PC-3 (cell line): ENCODE results near the gene FAM168A. TPM values are rescaled to one million over a fixed set of nuclear protein-coding genes. Genes with fewer than 3 reads are reported as not detected.

ENCODE experiments used
- ATAC-seq: fragments of 200-7000 bp; cut with Tn5 transposase; 2 replicates; pipeline ENCODE4 v1.9.1; 2020; ENCODE audit warnings: mild to moderate bottlenecking, moderate library complexity
- BruUV-seq: library from RNA; stranded (reverse); fragments of 400-500 nt; replicated peaks from 2 replicates; lab custom pipeline; 2021; lab: Mats Ljungman, UMichigan
- CTCF ChIA-PET: fragments of 300-600 bp; sonication (Branson Sonifier 250); formaldehyde crosslinking; loops from one replicate; lab custom pipeline; 2022; ENCODE audit warnings: antibody characterized with exemption; lab: Charles Lee
- POLR2A ChIA-PET: fragments of 300-600 bp; sonication (Branson Sonifier 250); formaldehyde crosslinking; loops from one replicate; lab custom pipeline; 2022; ENCODE audit warnings: antibody characterized with exemption; ENCODE audit not compliant: unreplicated experiment; lab: Charles Lee
- DNase-seq: peaks from one replicate; pipeline ENCODE4 v3.0.0-alpha.2; 2015
- H2AFZ ChIP-seq: fragments of 300-600 bp; sonication (generic); 2 replicates; pipeline ENCODE4 v1.6.0; 2016; ENCODE audit warnings: antibody characterized with exemption, low read length
- H3F3A ChIP-seq: fragments of 300-600 bp; sonication (generic); one replicate; pipeline ENCODE4 v1.6.0; 2017; ENCODE audit warnings: antibody characterized with exemption, low read length, control low read depth, mild to moderate bottlenecking; ENCODE audit not compliant: unreplicated experiment
- H3K27ac ChIP-seq: fragments of 300-600 bp; sonication (generic); 2 replicates; pipeline ENCODE4 v1.5.1; 2016; ENCODE audit warnings: mild to moderate bottlenecking, low read length
- H3K27me3 ChIP-seq: fragments of 300-600 bp; sonication (generic); 2 replicates; pipeline ENCODE4 v1.6.1; 2016; ENCODE audit warnings: low read length, mixed read lengths
- H3K36me3 ChIP-seq: fragments of 300-600 bp; sonication (generic); 2 replicates; pipeline ENCODE4 v1.6.1; 2016; ENCODE audit warnings: low read depth, mixed run types, low read length, mixed read lengths
- H3K4me1 ChIP-seq: fragments of 300-600 bp; sonication (generic); 2 replicates; pipeline ENCODE4 v1.5.1; 2016; ENCODE audit warnings: low read length; ENCODE audit not compliant: insufficient read depth
- H3K4me2 ChIP-seq: fragments of 300-600 bp; sonication (generic); 2 replicates; pipeline ENCODE4 v1.6.0; 2016; ENCODE audit warnings: low read length
- H3K4me3 ChIP-seq: fragments of 300-600 bp; sonication (generic); 2 replicates; pipeline ENCODE4 v1.5.1; 2016; ENCODE audit warnings: mild to moderate bottlenecking, low read length, mixed read lengths
- H3K79me2 ChIP-seq: fragments of 300-600 bp; sonication (generic); 2 replicates; pipeline ENCODE4 v1.6.1; 2017; ENCODE audit warnings: low read length, mixed read lengths
- H3K9ac ChIP-seq: fragments of 300-600 bp; sonication (generic); 2 replicates; pipeline ENCODE4 v1.6.0; 2016; ENCODE audit warnings: mild to moderate bottlenecking, low read length
- H3K9me2 ChIP-seq: fragments of 300-600 bp; sonication (generic); replicated peaks from 2 replicates; pipeline ENCODE4 v1.6.1; 2016; ENCODE audit warnings: mixed run types, low read length, mixed read lengths
- H3K9me3 ChIP-seq: fragments of 300-600 bp; sonication (generic); 2 replicates; pipeline ENCODE4 v1.6.1; 2016; ENCODE audit warnings: low read length, mixed read lengths
- H4K20me1 ChIP-seq: fragments of 300-600 bp; sonication (generic); 2 replicates; pipeline ENCODE4 v1.6.1; 2016; ENCODE audit warnings: low read length, mixed read lengths
- CTCF ChIP-seq: fragments of 300-600 bp; sonication (generic); conservative IDR thresholded peaks from 2 replicates; pipeline ENCODE4 v1.5.1; 2017; ENCODE audit warnings: antibody characterized with exemption, low read depth, mild to moderate bottlenecking, low read length
- EZH2 ChIP-seq: fragments of 300-600 bp; sonication (generic); IDR thresholded peaks from one replicate; pipeline ENCODE4 v1.6.1; 2017; ENCODE audit warnings: antibody characterized with exemption, mild to moderate bottlenecking, low read length; ENCODE audit not compliant: unreplicated experiment
- EZH2phosphoT487 ChIP-seq: fragments of 300-600 bp; sonication (generic); IDR thresholded peaks from 2 replicates; pipeline ENCODE4 v1.6.1; 2018; ENCODE audit warnings: mild to moderate bottlenecking, antibody characterized with exemption, low read length, borderline replicate concordance
- intact Hi-C: fragments of 100-400 bp; cut with micrococcal nuclease; formaldehyde crosslinking; loops from 2 replicates; pipeline ENCODE4 v1.9.0; 2023
- total RNA-seq: library from RNA; depleted of rRNA; stranded (reverse); fragments of >200 nt; gene quantifications from 2 replicates; pipeline ENCODE4 v1.2.3, GENCODE V29; 2014

Gene FAM168A
- total RNA-seq, 1 experiment from 2014 or later: 24.5 TPM

GRCh38 chr11:73461335-73461840 is 136.5 kb downstream of the FAM168A start:
- Histone ChIP-seq H3K4me2 (no peak overlapping the region), H3K36me3 (no peaks in the 10 kb centered on the region), H3K4me3 (no peak overlapping the region), H3K27me3 (no peaks in the 10 kb centered on the region), H3K9ac (no peak overlapping the region), H3F3A (no peaks in the 10 kb centered on the region), H3K4me1 (no peaks in the 10 kb centered on the region), H3K79me2 (no peaks in the 10 kb centered on the region), H2AFZ (no peak overlapping the region), H3K27ac (no peak overlapping the region), H3K9me2 (no peaks in the 10 kb centered on the region), H3K9me3 (no peaks in the 10 kb centered on the region), H4K20me1 (no peaks in the 10 kb centered on the region)
- ATAC-seq: no peak
- ChIA-PET CTCF (no interaction called here), POLR2A (interaction anchor here (0.7 kb wide), 1 partner anchor 74 kb away, joined by 4 read pairs; no protein-coding TSS in a partner anchor)
- intact Hi-C loops: no loop called here
- no peak for DNase-seq
- no TSS peak for BruUV-seq
- TF ChIP-seq CTCF (no peak), EZH2 (no peak), EZH2phosphoT487 (no peak)

GRCh38 chr11:73458201-73458600 is 139.7 kb downstream of the FAM168A start:
- POLR2A ChIA-PET: interaction anchor here (0.6 kb wide), 1 partner anchor 188 kb away, joined by 3 read pairs; no protein-coding TSS in a partner anchor
- CTCF ChIA-PET: no interaction called here

More at GRCh38 chr11:73458201-73458600, 139.7 kb downstream of the FAM168A start:
- Histone ChIP-seq H3K27me3 (no peaks in the 10 kb centered on the region), H3F3A (no peaks in the 10 kb centered on the region), H3K9me2 (no peaks in the 10 kb centered on the region), H3K4me3 (no peak overlapping the region), H4K20me1 (no peaks in the 10 kb centered on the region), H3K4me1 (no peaks in the 10 kb centered on the region), H3K36me3 (no peaks in the 10 kb centered on the region), H2AFZ (no peak overlapping the region), H3K9me3 (no peaks in the 10 kb centered on the region), H3K27ac (no peak overlapping the region), H3K9ac (no peak overlapping the region), H3K79me2 (no peaks in the 10 kb centered on the region), H3K4me2 (no peak overlapping the region)
- intact Hi-C loops: no loop called here
- TF ChIP-seq EZH2phosphoT487 (no peak), CTCF (no peak), EZH2 (no peak)
- BruUV-seq: no TSS peak
- ATAC-seq (no peak), DNase-seq (no peak)
